ENCODE data around the gene CTSE. TPM values are rescaled to one million over a fixed set of nuclear protein-coding genes. Genes with fewer than 3 reads are reported as not detected.

CTSE gene
- total and polyA plus RNA-seq, 9 of the 15 experiments (the other 6 are each of a cell fraction or from before 2014, with no cell fraction given), result 0.04 to 0.18 (median 0.09) TPM; not detected in 4

DNA sequence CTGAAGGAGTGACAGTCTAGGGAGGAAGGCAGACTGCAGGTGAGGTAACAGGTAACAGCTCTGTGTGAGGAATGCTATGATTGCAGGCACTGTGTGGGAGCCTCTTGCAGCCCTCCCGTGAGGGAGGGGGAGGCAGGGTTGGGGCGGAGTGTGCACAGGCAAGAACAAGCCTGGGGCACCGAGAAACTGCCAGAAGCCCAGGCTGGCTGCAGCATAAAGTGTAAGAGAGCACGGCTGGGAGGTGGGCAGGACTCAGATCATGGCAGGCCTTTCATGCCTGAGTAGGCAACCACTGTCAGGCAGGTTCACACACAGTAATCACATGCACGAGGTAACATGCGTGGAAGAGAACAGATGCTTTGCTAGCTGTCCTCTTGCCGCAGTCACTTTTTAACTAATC is 17.9 kb upstream of the CTSE start:
- H4K20me1 ChIP-seq (replicated peaks; ENCODE audit: control insufficient read depth, insufficient read depth, low read length), result no peaks in the 10 kb centered on the region
- FAIRE-seq, result no peak
- TF ChIP-seq, protein P1, sequence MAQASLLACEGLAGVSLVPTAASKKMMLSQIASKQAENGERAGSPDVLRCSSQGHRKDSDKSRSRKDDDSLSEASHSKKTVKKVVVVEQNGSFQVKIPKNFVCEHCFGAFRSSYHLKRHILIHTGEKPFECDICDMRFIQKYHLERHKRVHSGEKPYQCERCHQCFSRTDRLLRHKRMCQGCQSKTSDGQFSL (CRISPR knock-in tag; IDR thresholded peaks at IDR 0.05), result no peak
- TF ChIP-seq, protein P1 (tag; IDR thresholded peaks at IDR 0.05), result no peak
- no peak for TF ChIP-seq ZNF780A (CRISPR knock-in tag; IDR thresholded peaks at IDR 0.05)
- no peak for TF ChIP-seq CBFB (CRISPR knock-in tag; IDR thresholded peaks at IDR 0.05)
- TF ChIP-seq NCOA2 (IDR thresholded peaks at IDR 0.05; ENCODE audit: partially characterized antibody in 2 of 2), result no peak
- no peak for TF ChIP-seq PRMT5 (CRISPR knock-in tag; IDR thresholded peaks at IDR 0.05)
- TF ChIP-seq ZSCAN32 (CRISPR knock-in tag; IDR thresholded peaks at IDR 0.05), result no peak
- no peak for TF ChIP-seq MCM5 (IDR thresholded peaks at IDR 0.05; ENCODE audit: low read depth)
- no peak for TF ChIP-seq ZFPM2 (CRISPR knock-in tag; IDR thresholded peaks at IDR 0.05)
- TF ChIP-seq, protein P2, sequence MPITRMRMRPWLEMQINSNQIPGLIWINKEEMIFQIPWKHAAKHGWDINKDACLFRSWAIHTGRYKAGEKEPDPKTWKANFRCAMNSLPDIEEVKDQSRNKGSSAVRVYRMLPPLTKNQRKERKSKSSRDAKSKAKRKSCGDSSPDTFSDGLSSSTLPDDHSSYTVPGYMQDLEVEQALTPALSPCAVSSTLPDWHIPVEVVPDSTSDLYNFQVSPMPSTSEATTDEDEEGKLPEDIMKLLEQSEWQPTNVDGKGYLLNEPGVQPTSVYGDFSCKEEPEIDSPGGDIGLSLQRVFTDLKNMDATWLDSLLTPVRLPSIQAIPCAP (CRISPR knock-in tag; IDR thresholded peaks at IDR 0.05; ENCODE audit: borderline replicate concordance), result no peak
- no peak for TF ChIP-seq RAD21 (CRISPR knock-in tag; conservative IDR thresholded peaks at IDR 0.05 in 1 of 2, IDR thresholded peaks at IDR 0.05 in 1 of 2)
- TF ChIP-seq ZNF253 (CRISPR knock-in tag; conservative IDR thresholded peaks at IDR 0.05), result no peak
- TF ChIP-seq RNF2 (IDR thresholded peaks at IDR 0.05), result no peak
- TF ChIP-seq SMARCA4 (IDR thresholded peaks at IDR 0.05), result no peak
- TF ChIP-seq TARDBP (IDR thresholded peaks at IDR 0.05), result no peak
- TF ChIP-seq, protein P3, sequence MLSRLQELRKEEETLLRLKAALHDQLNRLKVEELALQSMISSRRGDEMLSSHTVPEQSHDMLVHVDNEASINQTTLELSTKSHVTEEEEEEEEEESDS (CRISPR knock-in tag; IDR thresholded peaks at IDR 0.05), result no peak
- TF ChIP-seq NR3C1 (CRISPR knock-in tag; IDR thresholded peaks at IDR 0.05), result no peak
- TF ChIP-seq PTBP1 (IDR thresholded peaks at IDR 0.05; ENCODE audit: low read depth, low read length), result no peak
- TF ChIP-seq HDGF (IDR thresholded peaks at IDR 0.05), result no peak
- TF ChIP-seq ZSCAN29 (IDR thresholded peaks at IDR 0.05), result no peak
- no peak overlapping the region for H3K4me2 ChIP-seq (ENCODE audit: insufficient read depth, low read length)
- H3K36me3 ChIP-seq (ENCODE audit: control insufficient read depth, insufficient read depth, low read length), result no peaks in the 10 kb centered on the region
- under 1% methylated on average over 6 of the region's 7 CpGs for WGBS (ENCODE audit: insufficient coverage, low coverage, missing lambda C conversion rate)
- H3K27me3 ChIP-seq (ENCODE audit: control insufficient read depth in 2 of 2, insufficient read depth in 2 of 2, low read length in 2 of 2), result peaks cover 24 to 42% of the 10 kb centered on the region in 2 experiments
- intact Hi-C loops (cut with micrococcal nuclease) (no loop called here), in situ Hi-C loops (cut with MboI) (no loop called here)
- ChIA-PET POLR2A (interaction anchor here (0.8 kb wide), 1 partner anchor 1001 kb away, joined by 3 read pairs; no protein-coding TSS in a partner anchor), CTCF (ENCODE audit: low intra/inter-chr PET ratio) (interaction anchor here (0.6 kb wide), 1 partner anchor 401 kb away, joined by 3 read pairs; no protein-coding TSS in a partner anchor)
- H3K79me2 ChIP-seq (ENCODE audit: control insufficient read depth, insufficient read depth, low read length), result no peaks in the 10 kb centered on the region
- H3K9me3 ChIP-seq (replicated peaks; ENCODE audit: control insufficient read depth, insufficient read depth, low read depth, low read length), result no peaks in the 10 kb centered on the region
- no peak overlapping the region for H3K4me3 ChIP-seq
- H3K9me1 ChIP-seq (ENCODE audit: control insufficient read depth, insufficient read depth, low read length), result no peaks in the 10 kb centered on the region
- no peak overlapping the region for H3K9ac ChIP-seq (ENCODE audit: insufficient read depth in 1 of 2, low read depth in 2 of 2, low read length in 2 of 2)
- H3K4me1 ChIP-seq (replicated peaks in 1 of 2; ENCODE audit: control insufficient read depth in 2 of 2, insufficient read depth in 2 of 2, low read length in 2 of 2), result no peaks in the 10 kb centered on the region
- peak; percentile 35; the same call in 2 of the 3 replicates for ATAC-seq
- DNase-seq (ENCODE audit: extremely low read depth in 1 of 4, low spot score in 3 of 4), result no peak
- H3K27ac ChIP-seq (ENCODE audit: extremely low read depth, low read depth, low read length), result no peak overlapping the region
- H2AFZ ChIP-seq (ENCODE audit: low read depth, low read length), result no peak overlapping the region
- BruUV-seq (replicated peaks), result no TSS peak
